Left lung (tissue), 10 donors: ENCODE results near the gene JPT1. TPM values are rescaled to one million over a fixed set of nuclear protein-coding genes. Genes with fewer than 3 reads are reported as not detected.
A peak's percentile ranks its signal among the peaks of the same experiment; 100 is the strongest.
"Not testable (repeated sequence)": the region's sequence is repeated elsewhere in the genome, so short reads cannot be mapped to it uniquely, and the experiment has no call there.

Experiments
- ATAC-seq: fragments of 200-7000 bp; cut with Tn5 transposase; one replicate; pipeline ENCODE4 v1.9.1; 2020; ENCODE audit warnings: moderate library complexity
- DNase-seq, 4 donors: peaks; one replicate each; pipeline ENCODE4 v3.0.0-alpha.2; 2013 to 2020
- H3K27ac ChIP-seq, 2 donors: fragments of 200-600 bp; sonication (generic) in 1 of 2; one replicate each; pipeline versions ENCODE4 v1.5.0 to v1.8.0; 2020 to 2021
- H3K27me3 ChIP-seq, 2 donors: fragments of 200-600 bp; sonication (generic) in 1 of 2; one replicate each; pipeline versions ENCODE4 v1.5.0 to v1.8.0; 2020 to 2021
- H3K36me3 ChIP-seq, 2 donors: fragments of 200-600 bp; sonication (generic) in 1 of 2; one replicate each; pipeline versions ENCODE4 v1.5.0 to v1.8.0; 2020 to 2021
- H3K4me1 ChIP-seq, 2 donors: fragments of 200-600 bp; one replicate each; pipeline ENCODE4 v1.8.0; 2021
- H3K4me3 ChIP-seq, 2 donors: fragments of 200-600 bp; sonication (generic) in 1 of 2; one replicate each; pipeline versions ENCODE4 v1.5.0 to v1.8.0; 2020 to 2021; ENCODE audit warnings: mild to moderate bottlenecking in 1 of 2
- H3K9me3 ChIP-seq, 2 donors: fragments of 200-600 bp; sonication (generic) in 1 of 2; one replicate each; pipeline versions ENCODE4 v1.5.0 to v1.8.0; 2020 to 2021
- intact Hi-C, 2 donors: fragments of 100-400 bp; cut with DNase I; formaldehyde crosslinking; loops; one replicate each; pipeline versions ENCODE4 v1.11.2 to v1.14.2; 2022
- polyA plus RNA-seq, 6 donors: library from polyadenylated mRNA; unstranded; fragments of 120-200 nt; gene quantifications; one replicate each; pipeline ENCODE4 v1.2.1, GENCODE V29; 2013; ENCODE audit not compliant: insufficient read length in 6 of 6
- total RNA-seq, 2 donors: library from RNA; stranded (reverse); fragmentation: NEBNext Ultra II Directional; extraction: Animal tissue kit (Norgen Biotek cat#: 25700); gene quantifications; one replicate each; pipeline ENCODE4 v1.2.1, GENCODE V29; 2021
- TF ChIP-seq, protein P1 (sequence below), 2 donors: fragments of 200-600 bp; sonication (generic) in 1 of 2; IDR thresholded peaks; one replicate each; pipeline versions ENCODE4 v1.5.0 to v1.8.0; 2021; ENCODE audit warnings: antibody characterized with exemption in 2 of 2
- donor health status: DM: no; HTN: yes; CAD: no.
- donor health status: DM: no; HTN: no; CAD: no.

JPT1 gene
- total and polyA plus RNA-seq, 8 donors: 65.0 to 115 (median 87.9) TPM

DNA sequence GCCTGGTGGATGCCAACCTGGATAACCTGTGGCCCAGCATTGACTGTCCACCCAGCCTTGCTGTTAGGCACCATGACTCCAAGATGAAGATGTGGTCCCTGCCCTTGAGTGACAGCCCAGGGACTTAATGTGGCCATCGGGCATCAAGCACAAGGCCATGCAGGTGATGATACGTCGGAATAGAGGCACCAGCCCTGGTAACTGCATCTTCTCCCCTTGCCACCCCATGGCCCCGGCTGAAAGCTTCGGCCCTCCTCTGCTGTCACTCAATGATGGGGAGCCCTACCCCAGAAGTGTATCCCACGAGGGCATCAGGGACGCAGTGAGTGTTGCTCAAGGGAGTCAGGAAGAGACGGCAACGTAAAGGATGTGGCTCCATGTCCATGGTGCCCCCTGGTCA lies 24.7 kb downstream of the JPT1 start:
- H3K9me3 ChIP-seq: no peaks in the 10 kb centered on the region
- peaks cover 0 to 21% of the 10 kb centered on the region in 2 donors for H3K36me3 ChIP-seq
- intact Hi-C loops: no loop called here
- H3K4me3 ChIP-seq: no peak overlapping the region
- H3K27ac ChIP-seq: no peak overlapping the region
- peaks cover 10 to 49% of the 10 kb centered on the region in 2 donors for H3K4me1 ChIP-seq
- TF ChIP-seq, protein P1, sequence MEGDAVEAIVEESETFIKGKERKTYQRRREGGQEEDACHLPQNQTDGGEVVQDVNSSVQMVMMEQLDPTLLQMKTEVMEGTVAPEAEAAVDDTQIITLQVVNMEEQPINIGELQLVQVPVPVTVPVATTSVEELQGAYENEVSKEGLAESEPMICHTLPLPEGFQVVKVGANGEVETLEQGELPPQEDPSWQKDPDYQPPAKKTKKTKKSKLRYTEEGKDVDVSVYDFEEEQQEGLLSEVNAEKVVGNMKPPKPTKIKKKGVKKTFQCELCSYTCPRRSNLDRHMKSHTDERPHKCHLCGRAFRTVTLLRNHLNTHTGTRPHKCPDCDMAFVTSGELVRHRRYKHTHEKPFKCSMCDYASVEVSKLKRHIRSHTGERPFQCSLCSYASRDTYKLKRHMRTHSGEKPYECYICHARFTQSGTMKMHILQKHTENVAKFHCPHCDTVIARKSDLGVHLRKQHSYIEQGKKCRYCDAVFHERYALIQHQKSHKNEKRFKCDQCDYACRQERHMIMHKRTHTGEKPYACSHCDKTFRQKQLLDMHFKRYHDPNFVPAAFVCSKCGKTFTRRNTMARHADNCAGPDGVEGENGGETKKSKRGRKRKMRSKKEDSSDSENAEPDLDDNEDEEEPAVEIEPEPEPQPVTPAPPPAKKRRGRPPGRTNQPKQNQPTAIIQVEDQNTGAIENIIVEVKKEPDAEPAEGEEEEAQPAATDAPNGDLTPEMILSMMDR (IDR thresholded peaks at IDR 0.05): no peak
- H3K27me3 ChIP-seq: no peaks in the 10 kb centered on the region
- ATAC-seq: no peak
- DNase-seq: no peak

DNA sequence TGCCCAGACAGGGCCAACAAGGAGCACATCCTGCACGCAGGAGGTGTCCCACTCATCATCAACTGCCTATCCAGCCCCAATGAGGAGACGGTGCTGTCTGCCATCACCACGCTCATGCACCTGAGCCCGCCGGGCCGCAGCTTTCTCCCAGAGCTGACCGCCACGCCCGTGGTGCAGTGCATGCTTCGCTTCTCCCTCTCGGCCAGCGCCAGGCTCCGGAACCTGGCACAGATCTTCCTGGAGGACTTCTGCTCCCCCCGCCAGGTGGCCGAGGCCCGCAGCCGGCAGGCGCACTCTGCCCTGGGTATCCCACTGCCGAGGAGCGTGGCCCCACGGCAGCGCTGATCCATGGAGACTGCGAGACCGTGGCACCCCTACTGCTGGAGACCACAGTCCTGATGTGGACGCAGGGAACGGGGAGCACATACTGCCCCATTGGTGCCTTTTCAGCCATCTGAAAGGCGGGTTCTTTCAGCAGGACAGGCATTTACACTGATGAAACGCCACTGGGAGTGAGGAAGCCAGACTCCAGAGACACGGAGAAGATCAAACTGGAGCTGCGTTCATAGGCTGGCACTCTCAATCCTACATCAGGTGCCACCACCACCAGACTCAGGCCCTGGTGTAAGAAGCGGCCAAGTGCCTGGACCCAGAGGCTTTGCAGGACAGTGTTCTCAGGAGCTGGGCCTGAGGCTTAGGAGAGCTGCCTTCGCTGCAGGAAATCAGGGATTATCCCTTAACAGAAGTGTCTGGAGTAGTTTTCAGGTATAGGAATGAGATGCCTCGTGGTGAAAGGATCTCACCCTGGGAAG lies 25.4 kb downstream of the JPT1 start:
- no peak overlapping the region for H3K4me3 ChIP-seq
- intact Hi-C loops: no loop called here
- ATAC-seq: no peak
- no peak overlapping the region for H3K27ac ChIP-seq
- DNase-seq: peak in 1 of 4 donors; percentile 81
- peaks cover 12 to 56% of the 10 kb centered on the region in 2 donors for H3K4me1 ChIP-seq
- TF ChIP-seq, protein P1 (IDR thresholded peaks at IDR 0.05): no peak
- no peaks in the 10 kb centered on the region for H3K9me3 ChIP-seq
- peaks cover 0 to 21% of the 10 kb centered on the region in 2 donors for H3K36me3 ChIP-seq
- no peaks in the 10 kb centered on the region for H3K27me3 ChIP-seq

GRCh38 chr17:75127936-75128335 lies 26.4 kb downstream of the JPT1 start:
- DNase-seq, H3K4me3 ChIP-seq, H3K9me3 ChIP-seq, ATAC-seq, H3K27ac ChIP-seq, H3K27me3 ChIP-seq, intact Hi-C loops: not testable (repeated sequence)
- H3K4me1 ChIP-seq: peaks cover 13 to 60% of the 10 kb centered on the region in 2 donors
- H3K36me3 ChIP-seq: peaks cover 0 to 21% of the 10 kb centered on the region in 2 donors

DNA sequence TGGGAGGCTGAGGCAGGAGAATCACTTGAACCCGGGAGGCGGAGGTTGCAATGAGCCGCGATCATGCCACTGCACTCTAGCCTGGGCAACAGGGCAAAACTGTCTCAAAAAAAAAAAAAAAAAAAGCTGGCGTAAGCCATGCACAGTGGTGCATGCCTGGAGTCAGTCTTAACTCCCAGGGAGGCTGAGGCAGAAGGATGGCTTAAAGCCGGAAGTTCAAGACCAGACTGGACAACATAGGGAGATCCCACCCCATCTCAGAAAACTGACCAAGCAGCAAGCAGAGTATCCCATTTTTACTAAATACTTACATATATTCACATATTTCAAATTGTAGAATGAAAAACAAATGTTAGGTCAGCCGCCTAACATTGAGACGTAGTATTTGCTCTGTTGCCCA lies 27.4 kb downstream of the JPT1 start:
- H3K4me1 ChIP-seq: peaks cover 7 to 55% of the 10 kb centered on the region in 2 donors
- H3K4me3 ChIP-seq: no peak overlapping the region
- H3K36me3 ChIP-seq: peaks cover 0 to 21% of the 10 kb centered on the region in 2 donors
- no peak for ATAC-seq
- TF ChIP-seq, protein P1 (IDR thresholded peaks at IDR 0.05): no peak
- no peak overlapping the region for H3K27ac ChIP-seq
- H3K27me3 ChIP-seq: no peaks in the 10 kb centered on the region
- intact Hi-C loops: no loop called here
- DNase-seq: no peak
- H3K9me3 ChIP-seq: no peaks in the 10 kb centered on the region

DNA sequence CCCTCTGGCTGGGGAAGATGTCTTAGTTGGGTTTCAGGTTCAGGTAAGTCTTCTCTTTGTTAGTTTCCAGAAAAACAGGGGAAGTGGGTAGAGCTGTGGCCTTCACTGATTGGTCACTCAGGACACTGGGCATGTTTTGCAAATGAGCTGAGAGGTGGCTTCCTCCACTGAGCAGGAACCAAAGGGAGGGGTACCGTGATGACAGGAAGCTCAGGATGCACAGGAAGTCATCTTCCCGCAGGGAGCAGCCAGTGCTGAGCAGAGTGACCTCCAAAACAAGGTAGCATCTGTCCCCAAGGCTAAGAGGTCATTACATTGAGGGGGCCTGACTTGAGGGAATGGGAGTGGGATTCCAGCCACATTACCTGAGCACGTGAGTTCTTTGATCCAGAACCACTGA lies 28.3 kb downstream of the JPT1 start:
- no peak for ATAC-seq
- H3K27me3 ChIP-seq: no peaks in the 10 kb centered on the region
- H3K4me3 ChIP-seq: no peak overlapping the region
- no peak for DNase-seq
- H3K4me1 ChIP-seq: peaks cover 6 to 51% of the 10 kb centered on the region in 2 donors
- intact Hi-C loops: no loop called here
- TF ChIP-seq, protein P1 (IDR thresholded peaks at IDR 0.05): no peak
- no peaks in the 10 kb centered on the region for H3K9me3 ChIP-seq
- H3K27ac ChIP-seq: peak overlapping the region in 1 of 2 donors; percentile 79
- peaks cover 0 to 26% of the 10 kb centered on the region in 2 donors for H3K36me3 ChIP-seq
